K562 (cell line): ENCODE measurements around the gene PACRG. TPM values are rescaled to one million over a fixed set of nuclear protein-coding genes. Genes with fewer than 3 reads are reported as not detected.

Experiments
- DMBX1 ChIP-seq: fragments of 250-450 bp; sonication (Bioruptor Pico); IDR thresholded peaks from 2 replicates; pipeline ENCODE4 v1.8.0; 2022; ENCODE audit warnings: inconsistent platforms, mild to moderate bottlenecking, moderate library complexity, borderline replicate concordance
- E2F6 ChIP-seq, 2 experiments: IDR thresholded peaks; 2 replicates each; pipeline ENCODE4 v1.6.1; 2011; ENCODE audit warnings: borderline replicate concordance in 1 of 2, control low read depth in 1 of 2, low read depth in 1 of 2, low read length in 1 of 2, mild to moderate bottlenecking in 1 of 2, mixed read lengths in 1 of 2, moderate library complexity in 1 of 2; ENCODE audit not compliant: insufficient read depth in 1 of 2, insufficient read length in 1 of 2, poor library complexity in 1 of 2, severe bottlenecking in 1 of 2; ENCODE audit errors: extremely low read depth in 1 of 2
- ELK1 ChIP-seq: sonication (generic); formaldehyde crosslinking; IDR thresholded peaks from 2 replicates; pipeline ENCODE4 v1.8.1; 2022; ENCODE audit warnings: missing genetic modification reagents
- NCOA2 ChIP-seq, 2 experiments: fragments of 450-650 bp; IDR thresholded peaks; 2 replicates each; pipeline ENCODE4 v1.6.1; 2018; ENCODE audit warnings: mild to moderate bottlenecking in 2 of 2, moderate library complexity in 1 of 2; ENCODE audit not compliant: partially characterized antibody in 2 of 2
- RFX7 ChIP-seq: fragments of 250-450 bp; sonication (Bioruptor Pico); IDR thresholded peaks from 2 replicates; pipeline ENCODE4 v1.5.1; 2021; ENCODE audit warnings: mild to moderate bottlenecking
- SOX6 ChIP-seq: fragments of 450-650 bp; IDR thresholded peaks from 2 replicates; pipeline ENCODE4 v1.6.1; 2014; ENCODE audit warnings: mild to moderate bottlenecking
- ZNF407 ChIP-seq: fragments of 450-650 bp; IDR thresholded peaks from 2 replicates; pipeline ENCODE4 v1.6.1; 2016; ENCODE audit warnings: low read depth
- polyA plus RNA-seq, 8 experiments: library from polyadenylated mRNA; depleted of rRNA in 4 of 8; stranded (reverse) in 5 of 8; unstranded in 3 of 8; fragments of >200 nt; fragmentation: Nextera tagmentation in 2 of 8; fragmentation: Illumina TruSeq in 1 of 8; extraction: Ambion mirVana in 2 of 8; extraction: Trizol in 1 of 8; gene quantifications; 2 replicates each; pipeline versions ENCODE4 v1.2.1 to v1.2.3, GENCODE V29; 2011 to 2014; ENCODE audit warnings: inconsistent platforms in 1 of 8, missing spikeins in 1 of 8
- total RNA-seq, 7 experiments: library from RNA; depleted of rRNA in 6 of 7; stranded (reverse); fragments of >200 nt in 6 of 7; fragmentation: Illumina TruSeq in 2 of 7; extraction: Trizol in 2 of 7; gene quantifications; 2 replicates each; pipeline versions ENCODE4 v1.2.1 to v1.2.3, GENCODE V29; 2011 to 2021; ENCODE audit warnings: low replicate concordance in 1 of 7

PACRG gene
- total and polyA plus RNA-seq, 9 of the 15 experiments (the other 6 are each of a cell fraction or from before 2014, with no cell fraction given) = 0.04 TPM; not detected in 8

- no peak for TF ChIP-seq ZNF407
- no peak for TF ChIP-seq E2F6 (IDR thresholded peaks at IDR 0.05; ENCODE audit: borderline replicate concordance in 1 of 2, extremely low read depth in 1 of 2, insufficient read depth in 1 of 2, insufficient read length in 1 of 2, low read depth in 1 of 2, low read length in 1 of 2, poor library complexity in 1 of 2, severe bottlenecking in 1 of 2)
- TF ChIP-seq NCOA2 (IDR thresholded peaks at IDR 0.05; ENCODE audit: partially characterized antibody in 2 of 2) = no peak
- TF ChIP-seq DMBX1 (CRISPR knock-in tag) = no peak
- no peak for TF ChIP-seq SOX6
- TF ChIP-seq RFX7 (CRISPR knock-in tag) = no peak
- no peak for TF ChIP-seq ELK1 (CRISPR knock-in tag)
- TF ChIP-seq, all 486 proteins: peak for 0
Observed at GRCh38 chr6:163195721-163196691, 468.2 kb downstream of the PACRG start (continued).
